ENCODE data around the gene ACTG1. TPM values are rescaled to one million over a fixed set of nuclear protein-coding genes. Genes with fewer than 3 reads are reported as not detected.

Gene ACTG1
- total RNA-seq, 1 experiment from 2014 or later: 3,770 TPM

DNA sequence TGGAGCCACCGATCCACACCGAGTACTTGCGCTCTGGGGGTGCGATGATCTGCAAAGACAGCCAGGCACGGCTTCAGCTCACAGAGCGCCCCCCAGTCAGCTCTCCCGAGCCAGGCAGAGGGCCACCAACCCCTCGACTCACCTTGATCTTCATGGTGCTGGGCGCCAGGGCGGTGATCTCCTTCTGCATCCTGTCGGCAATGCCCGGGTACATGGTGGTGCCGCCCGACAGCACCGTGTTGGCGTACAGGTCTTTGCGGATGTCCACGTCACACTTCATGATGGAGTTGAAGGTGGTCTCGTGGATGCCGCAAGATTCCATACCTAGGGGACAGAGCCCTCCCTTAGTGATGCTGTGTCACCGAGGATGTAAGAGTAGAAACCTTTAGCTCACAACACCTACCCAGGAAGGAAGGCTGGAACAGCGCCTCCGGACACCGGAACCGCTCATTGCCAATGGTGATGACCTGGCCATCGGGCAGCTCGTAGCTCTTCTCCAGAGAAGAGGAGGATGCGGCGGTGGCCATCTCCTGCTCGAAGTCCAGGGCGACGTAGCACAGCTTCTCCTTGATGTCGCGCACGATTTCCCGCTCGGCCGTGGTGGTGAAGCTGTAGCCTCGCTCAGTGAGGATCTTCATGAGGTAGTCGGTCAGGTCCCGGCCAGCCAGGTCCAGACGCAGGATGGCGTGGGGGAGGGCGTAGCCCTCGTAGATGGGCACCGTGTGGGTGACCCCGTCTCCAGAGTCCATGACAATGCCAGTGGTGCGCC is 1.6 kb downstream of the ACTG1 start:
- in situ Hi-C loops (cut with HindIII; ENCODE audit: low pct_unique_long_range_greater_than_20kb, low sequenced_read_pairs): no loop called here
- DNase-seq (ENCODE audit: low read depth): no peak

DNA sequence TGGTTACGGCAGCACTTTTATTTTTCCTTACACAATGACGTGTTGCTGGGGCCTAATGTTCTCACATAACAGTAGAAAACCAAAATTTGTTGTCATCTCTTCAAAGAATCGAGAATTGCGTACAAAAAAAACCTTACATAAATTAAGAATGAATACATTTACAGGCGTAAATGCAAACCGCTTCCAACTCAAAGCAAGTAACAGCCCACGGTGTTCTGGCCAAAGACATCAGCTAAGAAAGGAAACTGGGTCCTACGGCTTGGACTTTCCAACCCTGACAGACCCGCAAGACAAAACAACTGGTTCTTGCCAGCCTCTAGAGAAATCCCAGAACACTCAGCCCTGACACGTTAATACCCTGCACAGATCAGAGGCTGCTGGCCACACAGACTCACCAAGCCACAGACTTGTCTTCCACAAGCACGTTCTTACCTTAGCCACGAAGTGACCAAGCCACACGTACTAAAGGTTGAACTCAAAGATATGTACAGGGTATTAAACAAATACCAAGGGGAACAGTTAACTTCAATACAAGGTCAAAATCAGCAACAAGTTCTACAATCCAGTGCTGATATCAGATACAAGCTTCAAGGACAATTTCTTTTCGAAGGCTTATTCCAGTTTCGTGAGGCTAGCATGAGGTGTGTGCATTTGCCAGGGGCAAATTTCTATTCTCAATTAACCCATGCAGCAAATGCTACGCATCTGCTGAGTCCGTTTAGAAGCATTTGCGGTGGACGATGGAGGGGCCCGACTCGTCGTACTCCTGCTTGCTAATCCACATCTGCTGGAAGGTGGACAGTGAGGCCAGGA is 2.4 kb downstream of the ACTG1 start:
- DNase-seq (ENCODE audit: low read depth): no peak
- in situ Hi-C loops (cut with HindIII; ENCODE audit: low pct_unique_long_range_greater_than_20kb, low sequenced_read_pairs): no loop called here

DNA sequence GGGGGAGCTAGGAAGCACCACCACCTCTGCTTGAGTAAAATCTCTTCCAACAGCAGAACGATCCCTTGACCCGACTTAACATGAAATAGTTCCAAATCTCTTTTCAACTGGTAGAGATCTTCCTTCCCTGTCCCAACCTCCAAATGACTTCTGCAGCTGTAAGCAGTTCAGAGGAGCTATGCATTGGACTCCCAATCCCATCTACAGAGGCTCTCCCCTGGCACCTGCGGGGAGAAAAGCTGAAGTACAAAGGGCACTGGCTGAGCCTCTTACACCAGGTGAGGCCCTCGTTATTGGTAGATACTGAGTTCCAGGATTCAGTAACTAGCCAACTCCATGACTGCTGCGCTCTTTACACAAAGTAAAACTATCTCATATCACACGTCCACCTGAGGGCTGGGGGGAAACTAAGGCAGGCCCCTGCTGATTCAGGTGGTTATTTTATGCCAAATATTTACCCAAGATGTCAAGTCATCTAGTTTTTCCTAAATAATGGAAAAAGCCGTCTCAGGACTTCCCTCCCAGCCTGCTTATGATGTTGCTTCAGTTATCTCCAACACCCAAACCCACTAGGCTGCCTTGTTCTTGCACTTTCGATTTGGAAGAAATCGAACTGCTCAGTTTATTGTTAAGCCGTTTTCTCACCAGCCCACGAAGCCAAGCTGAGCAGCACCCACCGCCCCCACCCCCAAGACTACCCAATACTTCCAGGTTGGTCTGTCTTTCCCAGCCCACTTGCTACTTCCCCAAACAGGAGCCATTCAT is 3.2 kb downstream of the ACTG1 start:
- peak; percentile 39 for DNase-seq (ENCODE audit: low read depth)
- in situ Hi-C loops (cut with HindIII; ENCODE audit: low pct_unique_long_range_greater_than_20kb, low sequenced_read_pairs): no loop called here

DNA sequence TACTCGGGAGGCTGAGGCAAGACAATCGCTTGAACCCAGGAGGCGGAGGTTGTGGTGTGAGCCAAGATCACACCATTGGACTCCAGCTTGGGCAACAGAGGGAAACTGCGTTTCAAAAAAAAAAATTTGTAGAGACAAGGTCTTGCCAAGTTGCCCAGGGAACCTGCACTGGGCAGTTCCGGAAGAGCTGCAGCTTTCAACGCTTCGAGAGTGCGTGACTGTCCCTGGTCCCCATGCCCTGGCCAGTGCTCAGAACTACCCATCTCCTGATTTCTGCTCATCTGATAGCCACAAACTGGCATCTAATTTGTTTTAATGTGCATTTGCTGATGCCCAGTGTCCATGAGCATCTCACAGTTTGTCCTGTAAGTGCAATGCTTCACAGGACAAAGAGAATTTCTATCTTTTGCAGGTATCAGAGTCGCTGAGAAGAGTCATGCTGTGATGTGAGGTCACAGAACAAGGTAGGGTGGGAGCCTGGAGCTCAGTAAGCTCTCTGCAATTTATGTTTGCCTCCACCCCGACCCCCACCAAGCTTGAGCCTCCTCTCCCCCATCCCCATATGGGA is 3.9 kb downstream of the ACTG1 start:
- in situ Hi-C loops (cut with HindIII; ENCODE audit: low pct_unique_long_range_greater_than_20kb, low sequenced_read_pairs): no loop called here
- DNase-seq (ENCODE audit: low read depth): no peak

DNA sequence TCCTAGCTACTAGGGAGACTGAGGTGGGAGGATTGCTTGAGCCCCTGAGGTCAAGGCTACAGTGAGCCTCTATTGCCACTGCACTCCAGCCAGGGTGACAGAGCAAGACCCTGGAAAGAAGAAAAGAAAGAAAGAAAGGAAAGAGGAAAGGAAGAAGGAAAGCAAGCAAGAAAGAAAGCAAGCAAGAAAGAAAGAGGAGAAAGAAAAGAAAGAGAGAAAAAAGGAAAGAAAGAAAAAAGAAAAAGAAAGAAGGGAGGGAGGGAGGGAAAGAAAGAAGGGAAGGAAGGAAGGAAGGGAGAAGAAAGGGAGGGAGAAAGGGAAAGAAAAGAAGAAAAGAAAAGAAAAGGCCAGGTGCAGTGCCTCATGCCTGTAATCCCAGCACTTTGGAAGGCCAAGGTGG is 9.0 kb downstream of the ACTG1 start:
- no peak for DNase-seq (ENCODE audit: low read depth)
- in situ Hi-C loops (cut with HindIII; ENCODE audit: low pct_unique_long_range_greater_than_20kb, low sequenced_read_pairs): no loop called here

DNA sequence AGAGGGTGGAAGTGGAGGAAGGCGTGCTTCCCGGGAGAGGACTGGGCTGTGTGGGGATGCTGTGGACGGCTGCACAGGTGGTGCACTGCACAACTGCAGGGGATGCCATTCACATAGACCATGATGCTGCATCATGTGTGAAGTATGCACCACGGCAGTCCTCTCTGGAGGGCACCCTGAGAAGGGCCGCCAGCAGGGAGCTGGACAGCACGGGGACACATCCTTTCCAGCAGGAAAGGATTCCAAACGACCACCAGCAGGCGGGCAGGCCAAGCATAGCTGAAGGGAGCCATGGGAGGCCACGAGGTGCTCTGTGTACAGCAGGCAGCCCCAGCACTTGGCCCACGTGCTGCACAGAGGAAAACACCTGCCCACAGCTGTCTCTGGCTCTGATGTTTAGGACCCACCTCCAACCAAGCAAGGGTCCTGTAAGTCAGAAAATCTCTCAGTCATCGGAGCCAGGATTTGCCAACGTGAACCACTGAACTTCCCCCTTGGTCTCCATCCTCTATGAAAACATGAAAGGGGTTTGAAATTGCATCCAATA is 10.1 kb downstream of the ACTG1 start:
- no peak for DNase-seq (ENCODE audit: low read depth)
- in situ Hi-C loops (cut with HindIII; ENCODE audit: low pct_unique_long_range_greater_than_20kb, low sequenced_read_pairs): no loop called here

DNA sequence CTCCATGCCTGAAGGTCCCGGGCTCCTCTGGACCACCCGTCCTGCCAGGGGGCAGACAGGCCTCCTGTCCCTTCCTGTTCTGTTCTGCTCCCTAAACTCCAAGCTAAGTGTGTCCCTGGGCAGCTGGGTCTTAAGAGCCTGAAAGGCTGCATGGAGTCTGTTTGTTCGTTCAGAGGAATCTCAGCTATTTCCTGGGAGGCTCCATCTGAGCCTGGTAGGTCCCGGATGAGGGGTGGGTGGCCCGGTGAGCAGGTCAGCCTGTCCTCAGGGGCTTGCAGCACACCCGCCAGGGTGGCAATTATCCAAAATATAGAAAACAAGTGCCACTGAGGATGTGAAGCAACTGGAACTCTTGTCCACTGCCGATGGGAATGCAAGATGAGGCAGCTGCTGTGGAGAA is 12.6 kb downstream of the ACTG1 start:
- no peak for DNase-seq (ENCODE audit: low read depth)
- in situ Hi-C loops (cut with HindIII; ENCODE audit: low pct_unique_long_range_greater_than_20kb, low sequenced_read_pairs): no loop called here

DNA sequence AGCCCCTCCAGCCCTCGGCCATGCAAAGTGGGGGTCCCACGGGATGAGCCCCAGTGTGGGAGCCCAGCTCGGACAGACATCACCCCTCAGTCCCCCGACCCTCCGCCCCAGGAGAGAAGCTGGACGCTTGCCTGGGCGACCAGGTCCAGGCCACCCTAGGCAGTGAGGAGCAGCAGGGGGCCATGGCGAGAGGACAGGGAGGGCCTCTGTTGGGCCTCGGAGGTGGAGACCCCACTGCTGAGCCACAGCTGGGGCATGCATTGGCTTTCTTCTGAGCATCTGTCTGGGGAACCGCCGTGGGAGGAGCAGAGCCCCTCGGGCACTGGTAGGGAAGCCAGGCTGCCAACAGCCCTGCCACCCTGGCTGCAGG is 13.0 kb downstream of the ACTG1 start:
- in situ Hi-C loops (cut with HindIII; ENCODE audit: low pct_unique_long_range_greater_than_20kb, low sequenced_read_pairs): no loop called here
- no peak for DNase-seq (ENCODE audit: low read depth)

DNA sequence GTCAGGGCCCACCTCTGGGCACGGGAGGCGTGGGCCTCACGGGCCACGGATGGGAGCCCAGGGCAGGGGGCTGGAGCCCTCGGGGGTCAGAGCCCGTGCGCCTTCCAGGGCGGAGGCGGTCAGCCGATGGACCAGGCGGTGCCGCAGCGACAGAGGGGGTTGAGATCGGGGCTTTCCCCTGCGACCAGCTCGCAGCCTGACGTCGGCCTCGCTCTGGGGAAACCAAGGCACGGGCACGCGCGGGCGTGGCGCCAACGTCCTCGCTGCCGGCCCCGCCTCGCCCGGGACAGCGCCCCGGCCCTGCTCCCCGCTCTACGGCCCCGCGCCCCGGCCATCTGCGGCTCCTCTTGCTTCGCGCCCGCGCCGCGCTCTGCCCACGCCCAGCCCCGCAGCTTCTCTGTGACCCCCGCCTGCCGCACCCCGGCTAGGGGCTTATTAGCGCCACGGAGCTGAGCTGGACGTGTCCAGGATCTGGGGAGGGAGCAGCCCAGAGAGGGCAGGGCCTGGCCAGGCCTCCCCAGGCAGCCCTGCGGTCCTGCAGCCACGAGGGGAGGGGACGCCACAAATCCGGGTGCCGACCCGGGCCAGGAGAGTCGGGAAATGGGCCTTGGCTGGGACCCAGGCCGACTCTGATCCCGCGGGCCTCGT is 13.5 kb downstream of the ACTG1 start:
- in situ Hi-C loops (cut with HindIII; ENCODE audit: low pct_unique_long_range_greater_than_20kb, low sequenced_read_pairs): no loop called here

DNA sequence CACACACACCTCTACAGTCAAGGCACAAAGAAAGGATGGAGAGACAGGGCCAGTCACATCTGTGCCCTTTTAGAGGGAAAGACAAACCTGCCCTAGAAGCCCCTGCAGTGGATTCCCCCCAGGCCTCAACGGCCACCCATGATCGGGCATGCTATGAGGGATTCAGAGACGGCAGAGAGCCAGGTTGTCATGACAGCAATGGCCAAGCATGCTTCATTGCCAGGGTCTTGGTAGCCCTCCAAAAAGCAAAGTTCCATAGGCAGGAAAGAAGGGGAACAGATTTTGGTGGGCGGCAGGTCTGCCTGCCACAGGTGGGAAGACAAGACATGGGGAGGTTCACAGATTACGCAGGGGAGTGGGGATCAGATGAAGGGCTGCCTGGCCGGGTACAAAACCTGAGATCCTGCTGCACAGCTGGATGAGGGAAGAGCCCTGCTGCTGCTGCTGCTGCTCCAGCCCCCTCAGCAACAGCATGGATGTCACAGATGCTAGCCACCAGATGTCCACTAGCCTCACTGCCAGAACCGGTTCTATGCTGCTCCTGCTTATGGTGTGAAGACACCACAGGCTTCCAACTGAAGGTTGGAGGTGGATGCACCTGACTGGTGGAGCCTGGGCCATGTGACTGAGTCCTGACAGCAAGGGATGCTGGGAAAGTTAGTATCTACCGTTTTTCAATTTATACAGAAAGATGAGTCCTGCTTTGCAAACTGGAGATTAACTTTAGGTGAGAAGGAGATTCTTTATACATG is 17.8 kb downstream of the ACTG1 start:
- DNase-seq (ENCODE audit: low read depth): no peak
- in situ Hi-C loops (cut with HindIII; ENCODE audit: low pct_unique_long_range_greater_than_20kb, low sequenced_read_pairs): no loop called here

More for the DNA sequence above, 13.5 kb downstream of the ACTG1 start:
- no peak for DNase-seq (ENCODE audit: low read depth)

DNA sequence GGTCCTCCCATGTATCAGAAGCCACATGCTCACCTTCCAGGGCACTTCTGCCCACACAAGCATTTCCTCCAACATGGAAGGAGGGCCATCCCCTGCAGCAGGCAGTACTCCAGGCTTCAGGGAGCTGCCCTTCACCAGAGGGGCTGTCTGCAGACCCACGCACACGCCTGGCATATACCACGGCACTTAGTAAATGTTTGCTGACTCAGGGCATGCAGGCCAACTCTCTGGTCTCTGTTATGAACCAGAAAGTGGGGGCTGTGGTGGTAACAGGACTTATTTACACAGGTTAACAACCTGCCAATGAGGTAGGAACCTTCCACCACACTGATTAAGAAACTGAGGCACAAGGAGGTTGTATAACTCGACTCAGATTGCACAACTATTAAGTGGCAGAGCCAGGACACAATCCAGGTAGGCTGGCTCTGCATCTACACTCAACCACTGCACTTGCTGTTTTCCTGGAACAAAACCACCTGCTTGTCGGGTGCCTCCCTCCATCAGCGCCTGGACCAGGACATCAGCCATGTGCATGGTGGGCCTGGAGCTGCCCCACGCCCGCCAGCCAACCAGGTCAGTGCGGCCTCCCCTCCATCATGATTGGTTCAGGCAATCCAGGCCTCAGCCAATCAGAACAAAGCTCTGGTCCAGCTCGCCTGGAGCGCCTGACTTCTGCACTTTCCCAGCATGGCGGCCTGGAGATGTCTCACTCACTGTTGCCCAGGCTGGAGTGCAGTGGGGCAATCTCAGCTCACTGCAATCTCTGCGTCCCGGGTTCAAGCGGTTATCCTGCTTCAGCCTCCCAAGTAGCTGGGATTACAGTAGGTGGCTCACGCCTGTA is 19.2 kb downstream of the ACTG1 start:
- in situ Hi-C loops (cut with HindIII; ENCODE audit: low pct_unique_long_range_greater_than_20kb, low sequenced_read_pairs): no loop called here
- DNase-seq (ENCODE audit: low read depth): no peak

DNA sequence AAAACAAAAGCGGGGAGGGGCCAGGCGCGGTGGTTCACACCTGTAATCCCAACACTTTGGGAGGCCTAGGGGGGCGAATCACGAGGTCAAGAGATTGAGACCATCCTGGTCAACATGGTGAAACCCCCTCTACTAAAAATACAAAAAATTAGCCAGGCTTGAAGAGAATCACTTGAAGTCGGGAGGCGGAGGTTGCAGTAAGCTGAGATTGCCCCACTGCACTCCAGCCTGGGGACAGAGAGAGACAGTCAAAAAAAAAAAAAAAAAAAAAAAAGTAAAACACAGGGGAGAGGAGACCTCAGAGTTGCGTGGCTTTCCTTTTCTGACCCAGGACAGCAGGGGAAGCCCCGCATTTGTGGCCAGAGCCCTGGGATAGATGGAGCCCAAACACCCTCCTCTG is 19.9 kb downstream of the ACTG1 start:
- in situ Hi-C loops (cut with HindIII; ENCODE audit: low pct_unique_long_range_greater_than_20kb, low sequenced_read_pairs): no loop called here
- no peak for DNase-seq (ENCODE audit: low read depth)

DNA sequence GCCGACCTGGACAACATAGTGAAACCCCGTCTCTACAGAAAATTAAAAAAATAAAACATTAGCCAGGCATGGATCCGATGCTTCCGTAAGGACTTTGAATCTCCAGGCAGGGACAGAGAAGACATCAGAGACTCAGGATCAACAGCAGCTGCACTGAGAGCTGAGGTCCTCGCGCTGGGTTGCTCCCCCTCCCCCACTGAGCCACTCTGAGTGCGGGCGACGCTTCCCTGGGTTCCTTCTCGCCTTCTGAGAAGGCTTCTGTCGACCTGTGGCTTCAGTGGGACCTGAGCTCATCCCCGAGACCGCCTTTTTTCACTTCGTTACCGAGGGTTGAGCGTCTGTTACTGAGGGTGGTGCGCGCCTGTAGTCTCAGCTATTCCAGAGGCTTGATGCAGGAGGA is 20.4 kb downstream of the ACTG1 start:
- in situ Hi-C loops (cut with HindIII; ENCODE audit: low pct_unique_long_range_greater_than_20kb, low sequenced_read_pairs): no loop called here
- no peak for DNase-seq (ENCODE audit: low read depth)

DNA sequence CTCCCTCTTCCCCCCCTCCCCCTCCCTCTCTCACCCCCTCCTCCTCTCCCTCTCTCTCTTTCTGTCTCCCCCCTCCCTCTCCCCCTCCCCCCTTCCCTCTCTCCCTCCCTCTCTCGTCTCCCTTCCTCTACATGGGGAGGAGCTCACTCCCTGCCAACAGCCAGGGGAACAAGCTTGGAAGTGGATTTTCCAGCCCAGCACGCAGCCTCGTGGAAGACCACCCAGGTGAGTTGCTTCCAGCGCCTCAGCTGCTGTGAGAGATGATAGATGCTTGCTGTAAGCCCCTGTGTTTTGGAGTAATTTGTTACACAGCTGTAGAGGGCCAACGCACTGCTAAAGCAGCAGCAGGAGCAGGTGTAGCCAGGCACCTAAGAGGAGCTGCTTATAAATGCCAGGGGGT is 20.8 kb downstream of the ACTG1 start:
- no peak for DNase-seq (ENCODE audit: low read depth)
- in situ Hi-C loops (cut with HindIII; ENCODE audit: low pct_unique_long_range_greater_than_20kb, low sequenced_read_pairs): no loop called here

DNA sequence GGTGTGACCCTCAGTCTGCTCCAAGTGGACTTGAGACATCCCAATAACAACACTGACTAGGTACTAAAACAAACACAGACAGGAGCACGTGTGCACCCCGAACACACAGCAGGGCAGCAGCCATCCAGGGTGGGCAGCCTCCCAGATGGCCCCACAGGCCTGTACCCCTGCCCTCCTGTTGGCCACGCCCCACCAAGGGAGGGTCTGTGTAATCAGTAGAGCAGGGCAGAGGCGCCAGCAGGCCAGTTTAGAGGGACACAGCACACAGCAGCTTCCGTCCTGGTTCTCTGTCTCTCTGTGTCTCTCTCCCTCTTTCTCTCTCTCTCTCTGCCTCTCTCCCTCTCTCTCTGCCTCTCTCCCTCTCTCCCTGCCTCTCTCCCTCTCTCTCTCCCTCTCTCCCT is 21.4 kb downstream of the ACTG1 start:
- no peak for DNase-seq (ENCODE audit: low read depth)
- in situ Hi-C loops (cut with HindIII; ENCODE audit: low pct_unique_long_range_greater_than_20kb, low sequenced_read_pairs): no loop called here
